GM10266 (cell line): Measurements from ENCODE around the gene PIGQ.

ENCODE experiments used
- DNase-seq: peaks from one replicate; pipeline ENCODE4 v3.0.0; 2012; ENCODE audit errors: extremely low spot score
- CTCF ChIP-seq: IDR thresholded peaks from 2 replicates; pipeline ENCODE4 v1.5.1; 2012; ENCODE audit warnings: mild to moderate bottlenecking, low read depth; ENCODE audit not compliant: control insufficient read depth, insufficient read depth; ENCODE audit errors: missing control alignments

The PIGQ gene

GRCh38 chr16:631808-632358 is 62.1 kb downstream of the PIGQ start:
- DNase-seq = no peak
- TF ChIP-seq CTCF = no peak

DNA sequence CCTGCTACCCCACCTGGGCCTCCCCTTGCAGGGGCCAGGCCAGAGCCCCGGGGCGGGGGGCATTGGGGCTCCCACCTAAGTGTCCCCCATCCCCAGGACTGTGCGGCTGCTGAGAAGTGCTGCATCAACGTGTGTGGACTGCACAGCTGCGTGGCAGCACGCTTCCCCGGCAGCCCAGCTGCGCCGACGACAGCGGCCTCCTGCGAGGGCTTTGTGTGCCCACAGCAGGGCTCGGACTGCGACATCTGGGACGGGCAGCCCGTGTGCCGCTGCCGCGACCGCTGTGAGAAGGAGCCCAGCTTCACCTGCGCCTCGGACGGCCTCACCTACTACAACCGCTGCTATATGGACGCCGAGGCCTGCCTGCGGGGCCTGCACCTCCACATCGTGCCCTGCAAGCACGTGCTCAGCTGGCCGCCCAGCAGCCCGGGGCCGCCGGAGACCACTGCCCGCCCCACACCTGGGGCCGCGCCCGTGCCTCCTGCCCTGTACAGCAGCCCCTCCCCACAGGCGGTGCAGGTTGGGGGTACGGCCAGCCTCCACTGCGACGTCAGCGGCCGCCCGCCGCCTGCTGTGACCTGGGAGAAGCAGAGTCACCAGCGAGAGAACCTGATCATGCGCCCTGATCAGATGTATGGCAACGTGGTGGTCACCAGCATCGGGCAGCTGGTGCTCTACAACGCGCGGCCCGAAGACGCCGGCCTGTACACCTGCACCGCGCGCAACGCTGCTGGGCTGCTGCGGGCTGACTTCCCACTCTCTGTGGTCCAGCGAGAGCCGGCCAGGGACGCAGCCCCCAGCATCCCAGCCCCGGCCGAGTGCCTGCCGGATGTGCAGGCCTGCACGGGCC is 62.9 kb downstream of the PIGQ start:
- no peak for TF ChIP-seq CTCF
- no peak for DNase-seq

DNA sequence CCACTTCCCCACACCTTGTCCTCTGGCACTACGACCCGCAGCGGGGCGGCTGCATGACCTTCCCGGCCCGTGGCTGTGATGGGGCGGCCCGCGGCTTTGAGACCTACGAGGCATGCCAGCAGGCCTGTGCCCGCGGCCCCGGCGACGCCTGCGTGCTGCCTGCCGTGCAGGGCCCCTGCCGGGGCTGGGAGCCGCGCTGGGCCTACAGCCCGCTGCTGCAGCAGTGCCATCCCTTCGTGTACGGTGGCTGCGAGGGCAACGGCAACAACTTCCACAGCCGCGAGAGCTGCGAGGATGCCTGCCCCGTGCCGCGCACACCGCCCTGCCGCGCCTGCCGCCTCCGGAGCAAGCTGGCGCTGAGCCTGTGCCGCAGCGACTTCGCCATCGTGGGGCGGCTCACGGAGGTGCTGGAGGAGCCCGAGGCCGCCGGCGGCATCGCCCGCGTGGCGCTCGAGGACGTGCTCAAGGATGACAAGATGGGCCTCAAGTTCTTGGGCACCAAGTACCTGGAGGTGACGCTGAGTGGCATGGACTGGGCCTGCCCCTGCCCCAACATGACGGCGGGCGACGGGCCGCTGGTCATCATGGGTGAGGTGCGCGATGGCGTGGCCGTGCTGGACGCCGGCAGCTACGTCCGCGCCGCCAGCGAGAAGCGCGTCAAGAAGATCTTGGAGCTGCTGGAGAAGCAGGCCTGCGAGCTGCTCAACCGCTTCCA is 63.7 kb downstream of the PIGQ start:
- no peak for DNase-seq
- TF ChIP-seq CTCF = no peak
